ENCODE results near the gene MRPS6.
A peak's percentile ranks its signal among the peaks of the same experiment; 100 is the strongest.

Gene MRPS6

DNA sequence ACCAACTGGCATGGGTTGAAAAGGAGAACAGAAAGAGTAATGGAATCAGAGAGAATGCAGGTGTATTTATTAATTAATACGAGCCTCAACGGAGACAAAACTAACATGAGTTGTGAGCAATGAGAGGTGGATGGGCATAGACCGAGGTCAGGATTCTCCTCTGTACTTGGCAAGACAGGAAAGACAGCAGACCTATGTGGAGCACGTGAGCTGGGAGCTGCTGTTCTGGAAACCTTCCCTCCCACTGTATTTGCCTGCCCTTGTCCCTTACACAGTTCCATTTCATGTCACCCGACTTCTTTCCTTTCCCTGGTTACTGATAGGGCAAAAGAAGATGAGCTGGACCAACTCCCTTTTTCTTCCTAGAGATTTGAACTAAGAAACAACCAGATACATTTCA, 110.9 kb downstream of the MRPS6 start:
- Mint-ChIP-seq H3K4me1 (peaks cover 38% of the 10 kb centered on the region), H3K27ac (peak overlapping the region in 1 of 3 experiments; percentile 42), H3K9me3 (no peaks in the 10 kb centered on the region), H3K27me3 (ENCODE audit: low read depth) (peaks cover 4% of the 10 kb centered on the region), H3K4me3 (no peak overlapping the region), H3K36me3 (ENCODE audit: low read depth) (peaks cover 8% of the 10 kb centered on the region)
- TF ChIP-seq, protein P1, sequence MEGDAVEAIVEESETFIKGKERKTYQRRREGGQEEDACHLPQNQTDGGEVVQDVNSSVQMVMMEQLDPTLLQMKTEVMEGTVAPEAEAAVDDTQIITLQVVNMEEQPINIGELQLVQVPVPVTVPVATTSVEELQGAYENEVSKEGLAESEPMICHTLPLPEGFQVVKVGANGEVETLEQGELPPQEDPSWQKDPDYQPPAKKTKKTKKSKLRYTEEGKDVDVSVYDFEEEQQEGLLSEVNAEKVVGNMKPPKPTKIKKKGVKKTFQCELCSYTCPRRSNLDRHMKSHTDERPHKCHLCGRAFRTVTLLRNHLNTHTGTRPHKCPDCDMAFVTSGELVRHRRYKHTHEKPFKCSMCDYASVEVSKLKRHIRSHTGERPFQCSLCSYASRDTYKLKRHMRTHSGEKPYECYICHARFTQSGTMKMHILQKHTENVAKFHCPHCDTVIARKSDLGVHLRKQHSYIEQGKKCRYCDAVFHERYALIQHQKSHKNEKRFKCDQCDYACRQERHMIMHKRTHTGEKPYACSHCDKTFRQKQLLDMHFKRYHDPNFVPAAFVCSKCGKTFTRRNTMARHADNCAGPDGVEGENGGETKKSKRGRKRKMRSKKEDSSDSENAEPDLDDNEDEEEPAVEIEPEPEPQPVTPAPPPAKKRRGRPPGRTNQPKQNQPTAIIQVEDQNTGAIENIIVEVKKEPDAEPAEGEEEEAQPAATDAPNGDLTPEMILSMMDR (IDR thresholded peaks at IDR 0.05; ENCODE audit: unreplicated experiment in 3 of 3), result no peak

DNA sequence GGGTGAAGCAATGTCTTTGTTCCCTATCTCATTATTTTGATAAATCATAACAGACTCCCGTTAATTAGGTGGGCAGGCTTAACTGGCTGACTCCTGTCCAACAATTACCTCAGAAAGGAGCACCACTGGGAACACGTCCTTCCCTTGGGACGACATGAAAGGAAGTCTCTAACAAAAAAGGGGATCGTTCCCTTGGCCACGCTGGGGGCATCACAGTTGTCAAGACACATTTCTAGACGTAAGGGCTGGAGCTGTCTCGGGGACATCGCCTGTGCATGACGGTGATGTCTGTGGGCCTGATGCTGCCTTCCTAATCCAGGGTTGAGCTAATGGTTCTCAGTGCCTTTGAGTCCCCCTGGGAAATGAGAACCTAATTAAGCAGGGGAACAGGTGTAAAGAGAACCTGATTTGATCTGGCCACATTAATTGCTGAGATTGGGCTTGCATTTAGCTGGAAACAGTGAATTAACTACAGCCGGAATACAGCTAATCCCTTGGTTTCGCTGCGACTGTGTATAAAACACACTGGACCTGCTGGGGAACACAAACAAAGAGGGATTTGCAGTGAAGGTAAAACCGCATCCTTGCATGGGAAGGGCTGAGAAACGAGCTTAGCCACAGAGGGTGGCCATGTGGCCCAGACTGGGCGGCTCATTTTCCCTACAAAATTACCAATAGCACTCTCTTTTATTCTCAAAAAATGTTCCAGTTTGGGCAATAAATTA, 111.8 kb downstream of the MRPS6 start:
- H3K27ac Mint-ChIP-seq, result no peak overlapping the region
- peaks cover 4% of the 10 kb centered on the region for H3K27me3 Mint-ChIP-seq (ENCODE audit: low read depth)
- H3K36me3 Mint-ChIP-seq (ENCODE audit: low read depth), result peaks cover 16% of the 10 kb centered on the region
- TF ChIP-seq, protein P1 (IDR thresholded peaks at IDR 0.05; ENCODE audit: unreplicated experiment in 3 of 3), result no peak
- H3K4me1 Mint-ChIP-seq, result peaks cover 32% of the 10 kb centered on the region
- no peak overlapping the region for H3K4me3 Mint-ChIP-seq
- H3K9me3 Mint-ChIP-seq, result no peaks in the 10 kb centered on the region

- Mint-ChIP-seq H3K4me3 (no peak overlapping the region), H3K9me3 (no peaks in the 10 kb centered on the region), H3K4me1 (peaks cover 32% of the 10 kb centered on the region), H3K27me3 (ENCODE audit: low read depth) (peaks cover 4% of the 10 kb centered on the region), H3K36me3 (ENCODE audit: low read depth) (peaks cover 19% of the 10 kb centered on the region), H3K27ac (no peak overlapping the region)
- TF ChIP-seq, protein P1 (IDR thresholded peaks at IDR 0.05; ENCODE audit: unreplicated experiment in 3 of 3), result no peak
These were observed 112.8 kb downstream of the MRPS6 start for GRCh38 chr21:34186109-34186719.

GRCh38 chr21:34187935-34188334, 114.6 kb downstream of the MRPS6 start:
- H3K4me1 Mint-ChIP-seq, result peaks cover 32% of the 10 kb centered on the region
- no peak overlapping the region for H3K4me3 Mint-ChIP-seq
- H3K27ac Mint-ChIP-seq, result peak overlapping the region in 2 of 3 experiments; percentile 28 to 63
- TF ChIP-seq, protein P1 (IDR thresholded peaks at IDR 0.05; ENCODE audit: unreplicated experiment in 3 of 3), result no peak
- no peaks in the 10 kb centered on the region for H3K9me3 Mint-ChIP-seq
- peaks cover 21% of the 10 kb centered on the region for H3K36me3 Mint-ChIP-seq (ENCODE audit: low read depth)
- peaks cover 4% of the 10 kb centered on the region for H3K27me3 Mint-ChIP-seq (ENCODE audit: low read depth)

DNA sequence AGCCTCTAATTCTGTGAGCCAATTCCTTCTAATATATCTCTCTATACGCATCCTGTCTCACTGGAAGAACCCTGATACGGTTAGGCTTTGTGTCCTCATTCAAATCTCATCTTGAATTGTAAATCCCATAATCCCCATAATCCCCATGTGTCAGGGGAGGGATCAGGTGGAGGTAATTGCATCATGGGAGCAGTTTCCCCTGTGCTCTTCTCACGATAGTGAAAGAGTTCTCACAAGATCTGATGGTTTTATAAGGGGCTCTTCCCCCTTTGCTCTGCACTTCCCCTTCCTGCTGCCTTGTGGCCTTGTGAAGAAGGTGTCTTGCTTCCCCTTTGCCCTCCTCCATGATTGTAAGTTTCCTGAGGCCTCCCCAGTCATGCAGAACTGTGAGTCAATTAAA, 116.1 kb downstream of the MRPS6 start:
- H3K4me3 Mint-ChIP-seq, result no peak overlapping the region
- peaks cover 22% of the 10 kb centered on the region for H3K4me1 Mint-ChIP-seq
- TF ChIP-seq, protein P1 (IDR thresholded peaks at IDR 0.05; ENCODE audit: unreplicated experiment in 3 of 3), result no peak
- peaks cover 4% of the 10 kb centered on the region for H3K27me3 Mint-ChIP-seq (ENCODE audit: low read depth)
- peaks cover 4% of the 10 kb centered on the region for H3K9me3 Mint-ChIP-seq
- peaks cover 28% of the 10 kb centered on the region for H3K36me3 Mint-ChIP-seq (ENCODE audit: low read depth)
- peak overlapping the region in 1 of 3 experiments; percentile 34 for H3K27ac Mint-ChIP-seq
